ENCODE measurements around the gene SDK1. TPM values are rescaled to one million over a fixed set of nuclear protein-coding genes. Genes with fewer than 3 reads are reported as not detected.

The SDK1 gene
- total RNA-seq, 4 donors from 2014 or later, result 2.5 to 12.9 (median 6.1) TPM

GRCh38 chr7:4074994-4075393 is 773.9 kb downstream of the SDK1 start:
- 94% methylated on average over 8 of the region's 8 CpGs for WGBS
- no peaks in the 10 kb centered on the region for H3K27me3 ChIP-seq
- no peaks in the 10 kb centered on the region for H3K36me3 ChIP-seq
- no peak overlapping the region for H3K27ac ChIP-seq
- H3K4me3 ChIP-seq, result no peak overlapping the region
- no peaks in the 10 kb centered on the region for H3K9me3 ChIP-seq
- H3K4me1 ChIP-seq, result no peaks in the 10 kb centered on the region
- TF ChIP-seq CTCF (IDR thresholded peaks at IDR 0.05) (no peak), EP300 (IDR thresholded peaks at IDR 0.05) (no peak), POLR2AphosphoS5 (IDR thresholded peaks at IDR 0.05) (no peak), POLR2A (IDR thresholded peaks at IDR 0.05) (no peak)
- DNase-seq (ENCODE audit: low spot score in 2 of 2), result no peak

DNA sequence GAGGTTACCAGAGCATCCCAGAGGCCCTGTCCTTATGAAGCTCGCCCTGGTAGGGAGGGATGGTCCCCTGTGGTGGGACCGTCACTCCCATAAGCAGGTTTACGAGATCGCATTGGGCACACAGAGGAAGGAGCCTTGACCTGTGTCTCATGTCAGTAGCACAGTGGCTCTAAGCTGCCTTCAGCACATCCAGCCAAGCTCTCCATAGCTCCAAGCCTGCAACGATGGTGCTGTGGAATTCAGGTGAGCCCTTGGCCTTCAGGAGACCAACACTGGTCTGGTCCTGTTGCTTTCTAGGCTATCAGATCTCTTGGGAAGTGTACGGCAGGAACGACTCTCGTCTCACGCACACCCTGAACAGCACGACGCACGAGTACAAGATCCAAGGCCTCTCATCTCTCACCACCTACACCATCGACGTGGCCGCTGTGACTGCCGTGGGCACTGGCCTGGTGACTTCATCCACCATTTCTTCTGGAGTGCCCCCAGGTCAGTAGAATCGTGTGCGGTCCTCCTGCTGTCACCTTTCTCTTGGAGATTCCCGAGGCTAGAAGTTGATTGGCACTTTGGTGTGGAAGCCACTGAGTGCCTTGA is 775.7 kb downstream of the SDK1 start:
- Histone ChIP-seq H3K4me3 (no peak overlapping the region), H3K9me3 (no peaks in the 10 kb centered on the region), H3K27me3 (no peaks in the 10 kb centered on the region), H3K4me1 (no peaks in the 10 kb centered on the region), H3K36me3 (no peaks in the 10 kb centered on the region), H3K27ac (no peak overlapping the region)
- WGBS, result 96% methylated on average over 18 of the region's 19 CpGs
- no peak for DNase-seq (ENCODE audit: low spot score in 2 of 2)
- TF ChIP-seq POLR2AphosphoS5 (IDR thresholded peaks at IDR 0.05) (no peak), EP300 (IDR thresholded peaks at IDR 0.05) (no peak), POLR2A (IDR thresholded peaks at IDR 0.05) (no peak)

- H3K4me3 ChIP-seq, result no peak overlapping the region
- TF ChIP-seq CTCF (IDR thresholded peaks at IDR 0.05) (no peak), POLR2AphosphoS5 (IDR thresholded peaks at IDR 0.05) (no peak), EP300 (IDR thresholded peaks at IDR 0.05) (no peak), POLR2A (IDR thresholded peaks at IDR 0.05) (no peak)
- no peaks in the 10 kb centered on the region for H3K9me3 ChIP-seq
- WGBS, result 98% methylated on average over 7 of the region's 8 CpGs
- H3K4me1 ChIP-seq, result no peaks in the 10 kb centered on the region
- no peaks in the 10 kb centered on the region for H3K27me3 ChIP-seq
- no peak for DNase-seq (ENCODE audit: low spot score in 2 of 2)
- no peak overlapping the region for H3K27ac ChIP-seq
- no peaks in the 10 kb centered on the region for H3K36me3 ChIP-seq
Measured at GRCh38 chr7:4077980-4078379, 776.9 kb downstream of the SDK1 start.

DNA sequence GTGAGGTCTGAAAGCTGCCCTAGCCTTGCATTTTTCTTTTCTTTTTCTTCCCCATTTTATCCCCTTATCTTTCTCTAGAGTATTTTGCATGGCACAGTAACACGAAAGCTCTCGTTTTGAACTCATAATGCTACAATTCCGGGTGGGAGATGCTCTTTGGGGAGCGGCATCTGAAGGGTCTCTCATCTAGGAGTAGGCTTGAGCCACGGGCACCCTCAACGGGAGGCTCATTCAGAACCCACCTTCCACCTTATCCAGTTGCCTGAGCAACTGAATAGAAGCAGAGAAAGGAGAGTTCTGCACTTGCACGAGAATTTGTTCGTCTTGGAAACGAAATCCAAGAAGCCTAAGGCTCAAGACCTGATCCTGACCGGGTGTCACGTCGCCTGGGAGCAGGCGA is 777.5 kb downstream of the SDK1 start:
- DNase-seq (ENCODE audit: low spot score in 2 of 2), result no peak
- H3K4me1 ChIP-seq, result no peaks in the 10 kb centered on the region
- TF ChIP-seq CTCF (IDR thresholded peaks at IDR 0.05), result no peak
- TF ChIP-seq POLR2AphosphoS5 (IDR thresholded peaks at IDR 0.05), result no peak
- no peak for TF ChIP-seq EP300 (IDR thresholded peaks at IDR 0.05)
- TF ChIP-seq POLR2A (IDR thresholded peaks at IDR 0.05), result no peak
- H3K9me3 ChIP-seq, result no peaks in the 10 kb centered on the region
- H3K4me3 ChIP-seq, result no peak overlapping the region
- no peaks in the 10 kb centered on the region for H3K27me3 ChIP-seq
- no peak overlapping the region for H3K27ac ChIP-seq
- WGBS, result 99% methylated on average over 13 of the region's 13 CpGs
- H3K36me3 ChIP-seq, result no peaks in the 10 kb centered on the region

GRCh38 chr7:4079366-4079765 is 778.3 kb downstream of the SDK1 start:
- H3K36me3 ChIP-seq, result no peaks in the 10 kb centered on the region
- no peaks in the 10 kb centered on the region for H3K27me3 ChIP-seq
- H3K4me3 ChIP-seq, result no peak overlapping the region
- TF ChIP-seq EP300 (IDR thresholded peaks at IDR 0.05) (no peak), CTCF (IDR thresholded peaks at IDR 0.05) (no peak), POLR2A (IDR thresholded peaks at IDR 0.05) (no peak), POLR2AphosphoS5 (IDR thresholded peaks at IDR 0.05) (no peak)
- H3K27ac ChIP-seq, result no peak overlapping the region
- WGBS, result 97% methylated on average over 11 of the region's 11 CpGs
- H3K4me1 ChIP-seq, result no peaks in the 10 kb centered on the region
- no peaks in the 10 kb centered on the region for H3K9me3 ChIP-seq
- DNase-seq (ENCODE audit: low spot score in 2 of 2), result no peak

DNA sequence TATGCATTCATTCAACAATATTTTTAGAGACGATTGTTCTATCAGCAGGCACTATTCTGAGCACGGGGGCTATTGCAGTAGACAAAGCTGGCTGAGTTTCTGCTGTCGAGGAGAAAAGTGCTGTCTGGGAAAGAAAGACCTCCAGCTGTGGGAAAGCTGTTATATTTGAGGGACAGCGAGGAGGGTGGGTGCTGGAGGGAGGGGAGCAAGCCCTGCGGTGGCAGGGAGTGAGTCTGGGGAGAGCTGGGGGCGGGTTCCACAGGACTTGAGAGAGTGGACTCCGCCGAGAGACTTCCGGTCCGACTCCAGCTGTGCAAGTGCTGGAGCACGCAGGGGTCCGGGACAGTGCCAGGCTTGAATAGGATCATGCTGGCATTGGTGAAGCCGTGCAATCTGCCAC is 778.9 kb downstream of the SDK1 start:
- 60% methylated on average over 13 of the region's 13 CpGs for WGBS
- Histone ChIP-seq H3K36me3 (no peaks in the 10 kb centered on the region), H3K4me3 (no peak overlapping the region), H3K9me3 (no peaks in the 10 kb centered on the region), H3K4me1 (no peaks in the 10 kb centered on the region), H3K27me3 (no peaks in the 10 kb centered on the region), H3K27ac (no peak overlapping the region)
- no peak for TF ChIP-seq CTCF (IDR thresholded peaks at IDR 0.05)
- no peak for TF ChIP-seq POLR2AphosphoS5 (IDR thresholded peaks at IDR 0.05)
- TF ChIP-seq POLR2A (IDR thresholded peaks at IDR 0.05), result no peak
- TF ChIP-seq EP300 (IDR thresholded peaks at IDR 0.05), result no peak
- no peak for DNase-seq (ENCODE audit: low spot score in 2 of 2)
